Loucy (cell line): ENCODE results near the gene SPATA31D3.
"Not testable (repeated sequence)": the region's sequence is repeated elsewhere in the genome, so short reads cannot be mapped to it uniquely, and the experiment has no call there.

Experiments used
- EZH2phosphoT487 ChIP-seq: fragments of 200-600 bp; IDR thresholded peaks from 2 replicates; pipeline ENCODE4 v1.6.1; 2018; ENCODE audit warnings: antibody characterized with exemption, mild to moderate bottlenecking, moderate library complexity, borderline replicate concordance
- TF ChIP-seq, protein P1 (sequence below): fragments of 200-600 bp; sonication (generic); conservative IDR thresholded peaks from 2 replicates; pipeline ENCODE4 v1.5.1; 2014; ENCODE audit warnings: mild to moderate bottlenecking, antibody characterized with exemption, low read length

DNA sequence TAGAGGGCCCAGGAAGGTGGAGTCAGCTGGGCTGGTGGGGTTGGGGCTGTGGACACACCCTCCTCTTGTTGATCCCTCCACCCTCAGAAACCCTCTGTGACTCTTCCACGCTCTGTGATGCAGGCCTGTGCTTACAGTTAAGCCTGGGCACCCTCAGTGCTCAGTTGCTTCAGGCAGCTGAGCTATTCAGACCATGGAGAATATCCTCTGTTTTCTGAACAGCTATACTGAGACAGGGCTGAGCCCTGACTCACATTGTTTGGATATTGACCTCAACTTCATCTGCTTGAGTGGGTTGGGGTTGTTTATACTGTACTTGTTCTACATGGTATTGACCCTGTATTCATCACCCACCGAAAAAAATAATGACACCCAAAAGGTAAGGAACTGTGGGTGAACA lies at the start of gene SPATA31D3:
- not testable (repeated sequence) for TF ChIP-seq EZH2phosphoT487
- TF ChIP-seq, protein P1, sequence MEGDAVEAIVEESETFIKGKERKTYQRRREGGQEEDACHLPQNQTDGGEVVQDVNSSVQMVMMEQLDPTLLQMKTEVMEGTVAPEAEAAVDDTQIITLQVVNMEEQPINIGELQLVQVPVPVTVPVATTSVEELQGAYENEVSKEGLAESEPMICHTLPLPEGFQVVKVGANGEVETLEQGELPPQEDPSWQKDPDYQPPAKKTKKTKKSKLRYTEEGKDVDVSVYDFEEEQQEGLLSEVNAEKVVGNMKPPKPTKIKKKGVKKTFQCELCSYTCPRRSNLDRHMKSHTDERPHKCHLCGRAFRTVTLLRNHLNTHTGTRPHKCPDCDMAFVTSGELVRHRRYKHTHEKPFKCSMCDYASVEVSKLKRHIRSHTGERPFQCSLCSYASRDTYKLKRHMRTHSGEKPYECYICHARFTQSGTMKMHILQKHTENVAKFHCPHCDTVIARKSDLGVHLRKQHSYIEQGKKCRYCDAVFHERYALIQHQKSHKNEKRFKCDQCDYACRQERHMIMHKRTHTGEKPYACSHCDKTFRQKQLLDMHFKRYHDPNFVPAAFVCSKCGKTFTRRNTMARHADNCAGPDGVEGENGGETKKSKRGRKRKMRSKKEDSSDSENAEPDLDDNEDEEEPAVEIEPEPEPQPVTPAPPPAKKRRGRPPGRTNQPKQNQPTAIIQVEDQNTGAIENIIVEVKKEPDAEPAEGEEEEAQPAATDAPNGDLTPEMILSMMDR, result not testable (repeated sequence)
